ENCODE measurements around the gene TFDP1.

DNA sequence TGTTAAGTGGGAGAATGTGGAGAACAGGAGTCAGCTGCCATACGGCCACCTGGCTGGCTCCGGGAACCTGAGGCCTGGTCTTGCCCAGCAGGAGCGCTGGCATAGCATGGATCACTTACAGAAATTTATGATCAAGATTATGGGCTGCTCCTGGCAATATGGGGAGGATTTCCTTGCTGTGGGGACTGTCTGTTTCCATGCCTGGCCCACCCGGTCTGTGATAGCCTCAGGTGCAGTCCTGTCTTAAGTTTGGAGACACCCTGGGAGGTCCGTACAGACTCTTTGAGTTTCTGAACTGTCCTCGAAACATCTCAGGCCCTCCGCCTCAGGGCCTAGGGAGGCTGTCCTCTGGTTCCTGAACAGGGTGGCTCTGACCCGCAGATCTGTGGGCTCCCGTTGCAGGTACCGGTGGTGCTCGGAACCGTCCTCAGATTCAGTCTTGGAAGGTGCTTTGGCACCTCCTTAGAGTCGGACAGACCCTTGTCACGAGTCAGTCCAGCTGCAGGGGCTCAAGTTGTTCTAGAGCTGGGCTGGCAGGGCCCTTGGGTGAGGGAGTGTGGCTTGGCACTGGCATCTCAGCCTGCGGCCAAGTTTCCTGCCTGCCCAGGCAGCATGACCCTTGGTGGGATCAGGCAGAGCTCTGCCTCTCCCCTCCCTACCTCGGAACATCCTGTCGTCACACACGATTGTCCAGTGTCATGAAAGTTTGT lies 4.9 kb downstream of the TFDP1 start:
- TF ChIP-seq, protein P1, sequence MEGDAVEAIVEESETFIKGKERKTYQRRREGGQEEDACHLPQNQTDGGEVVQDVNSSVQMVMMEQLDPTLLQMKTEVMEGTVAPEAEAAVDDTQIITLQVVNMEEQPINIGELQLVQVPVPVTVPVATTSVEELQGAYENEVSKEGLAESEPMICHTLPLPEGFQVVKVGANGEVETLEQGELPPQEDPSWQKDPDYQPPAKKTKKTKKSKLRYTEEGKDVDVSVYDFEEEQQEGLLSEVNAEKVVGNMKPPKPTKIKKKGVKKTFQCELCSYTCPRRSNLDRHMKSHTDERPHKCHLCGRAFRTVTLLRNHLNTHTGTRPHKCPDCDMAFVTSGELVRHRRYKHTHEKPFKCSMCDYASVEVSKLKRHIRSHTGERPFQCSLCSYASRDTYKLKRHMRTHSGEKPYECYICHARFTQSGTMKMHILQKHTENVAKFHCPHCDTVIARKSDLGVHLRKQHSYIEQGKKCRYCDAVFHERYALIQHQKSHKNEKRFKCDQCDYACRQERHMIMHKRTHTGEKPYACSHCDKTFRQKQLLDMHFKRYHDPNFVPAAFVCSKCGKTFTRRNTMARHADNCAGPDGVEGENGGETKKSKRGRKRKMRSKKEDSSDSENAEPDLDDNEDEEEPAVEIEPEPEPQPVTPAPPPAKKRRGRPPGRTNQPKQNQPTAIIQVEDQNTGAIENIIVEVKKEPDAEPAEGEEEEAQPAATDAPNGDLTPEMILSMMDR (IDR thresholded peaks at IDR 0.05), result no peak
- TF ChIP-seq POLR2A (IDR thresholded peaks at IDR 0.05), result no peak

Measured in uterus (tissue), 2 donors.